NCI-H526 (cell line): ENCODE results near the gene ATP2C2.
"Not testable (repeated sequence)": the region's sequence is repeated elsewhere in the genome, so short reads cannot be mapped to it uniquely, and the experiment has no call there.

Experiments
- DNase-seq, 2 experiments: peaks; one replicate each; lab custom pipeline; 2025; lab: John Stamatoyannopoulos, UW

The ATP2C2 gene

DNA sequence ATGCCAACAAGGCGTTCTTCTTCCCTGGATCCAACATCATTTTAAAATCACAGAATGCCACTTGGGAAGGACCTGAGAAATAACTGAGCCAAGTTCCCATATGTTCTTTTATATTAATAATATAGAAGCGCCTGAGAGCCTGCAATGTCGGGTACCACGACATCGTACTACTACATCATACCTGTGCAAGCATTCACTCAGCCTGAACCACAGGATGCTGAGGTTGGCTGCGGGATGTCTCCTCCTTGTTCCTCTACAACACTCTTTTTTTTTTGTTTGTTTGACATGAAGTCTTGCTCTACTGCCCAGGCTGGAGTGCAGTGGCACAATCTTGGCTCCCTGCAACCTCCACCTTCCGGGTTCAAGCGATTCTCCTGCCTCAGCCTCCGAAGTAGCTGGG lies 2.1 kb upstream of the ATP2C2 start:
- no peak for DNase-seq

DNA sequence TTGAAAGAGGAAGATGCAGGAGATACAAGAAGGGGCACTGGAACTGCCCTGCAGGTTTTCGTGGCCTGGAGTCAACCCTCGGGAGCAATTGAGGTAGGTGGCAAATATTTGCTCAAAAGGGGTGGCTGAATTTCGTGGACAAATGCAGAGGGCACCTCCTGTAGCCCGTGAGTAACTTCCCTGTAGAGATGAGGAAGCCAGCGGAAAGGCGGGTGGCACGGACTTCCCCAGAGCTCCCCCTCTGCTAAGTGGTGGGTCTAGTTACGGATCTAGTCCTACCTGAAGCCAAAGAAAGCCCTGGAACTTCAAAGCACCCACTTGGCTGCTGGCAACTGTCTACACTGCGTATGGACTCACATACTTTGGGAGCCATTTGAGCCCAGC lies 1.0 kb upstream of the ATP2C2 start:
- DNase-seq, result no peak

DNA sequence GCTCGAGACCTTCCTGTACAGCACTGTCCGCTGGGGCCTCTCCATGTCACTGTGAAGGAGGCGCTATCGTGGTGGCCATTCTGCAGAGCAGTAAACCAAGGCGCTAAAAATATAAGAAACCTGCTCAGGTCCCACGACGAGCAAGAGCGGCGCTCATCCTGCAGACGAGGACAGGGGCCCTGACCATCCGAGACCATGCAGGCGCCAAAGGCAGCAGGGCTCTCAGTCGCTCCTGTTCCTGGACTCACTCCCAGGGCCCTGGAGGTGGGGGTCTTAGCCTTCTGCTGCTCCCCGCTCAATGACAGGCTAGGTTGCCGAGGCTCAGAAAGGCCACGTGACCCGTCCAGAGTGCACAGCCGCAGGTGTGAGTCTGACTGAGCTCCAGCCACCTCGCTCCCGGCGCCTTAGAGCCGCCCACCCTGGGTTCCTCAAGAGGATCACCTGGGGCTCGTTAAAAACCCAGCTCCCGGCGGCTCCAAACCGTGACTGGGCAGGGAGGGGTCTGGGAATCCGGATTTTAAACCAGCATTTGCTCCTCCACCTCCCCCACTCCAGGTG lies 509 bp upstream of the ATP2C2 start:
- DNase-seq, result peak; percentile 65 to 77

DNA sequence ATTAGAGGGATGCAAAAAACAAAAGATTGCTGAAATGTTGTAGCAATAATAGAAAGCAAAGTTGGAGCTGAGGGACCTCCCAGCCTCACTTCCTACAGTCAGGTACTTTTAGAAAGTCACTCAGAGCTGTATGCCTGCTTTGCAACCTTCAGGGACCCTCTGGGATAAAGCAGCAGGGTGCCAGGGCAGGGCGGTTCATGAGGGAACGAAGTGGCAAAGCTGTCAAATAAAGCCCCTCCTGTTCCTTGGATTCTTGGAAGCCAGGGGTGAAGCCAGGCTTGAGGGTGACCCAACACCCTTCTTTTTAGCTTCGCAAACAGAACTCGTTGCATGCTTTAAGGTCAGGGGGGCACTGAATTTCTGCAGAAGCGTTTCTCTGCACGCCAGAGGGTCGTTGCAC lies 767 bp downstream of the ATP2C2 start:
- no peak for DNase-seq

DNA sequence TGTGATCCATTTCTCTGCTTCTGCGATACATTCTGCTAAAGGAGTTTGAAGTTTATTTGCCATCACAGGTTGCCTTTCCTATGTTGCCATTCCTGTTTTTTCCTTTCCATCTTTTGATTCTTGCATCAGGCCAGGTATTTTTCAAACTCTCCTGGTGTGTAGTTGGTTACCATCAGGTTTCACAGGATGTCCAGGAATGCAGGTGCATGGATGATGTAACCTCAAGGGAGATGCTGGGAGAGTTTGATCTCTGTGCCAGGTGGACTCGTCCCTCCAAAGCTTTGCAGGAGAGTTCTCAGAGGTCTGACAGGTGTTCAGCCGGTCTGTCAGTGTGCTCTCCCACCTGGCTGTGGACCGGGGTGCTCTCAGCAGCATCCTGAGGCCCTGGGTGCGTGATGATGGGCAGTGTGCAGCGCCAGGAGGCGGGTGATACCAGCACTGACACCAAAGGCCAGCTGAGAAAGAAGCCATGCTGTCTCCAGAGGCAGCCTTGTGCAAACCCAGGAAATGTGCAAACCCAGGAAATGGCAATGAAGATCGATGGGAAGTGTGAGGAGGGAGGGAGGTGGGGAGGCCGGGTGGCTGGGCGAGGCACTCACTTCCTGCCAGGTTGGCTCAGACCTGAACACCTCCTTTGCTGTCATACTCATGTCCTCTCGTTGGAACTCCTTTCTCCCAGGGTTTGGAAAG lies 1.7 kb downstream of the ATP2C2 start:
- peak in 1 of 2 experiments; percentile 39 for DNase-seq

DNA sequence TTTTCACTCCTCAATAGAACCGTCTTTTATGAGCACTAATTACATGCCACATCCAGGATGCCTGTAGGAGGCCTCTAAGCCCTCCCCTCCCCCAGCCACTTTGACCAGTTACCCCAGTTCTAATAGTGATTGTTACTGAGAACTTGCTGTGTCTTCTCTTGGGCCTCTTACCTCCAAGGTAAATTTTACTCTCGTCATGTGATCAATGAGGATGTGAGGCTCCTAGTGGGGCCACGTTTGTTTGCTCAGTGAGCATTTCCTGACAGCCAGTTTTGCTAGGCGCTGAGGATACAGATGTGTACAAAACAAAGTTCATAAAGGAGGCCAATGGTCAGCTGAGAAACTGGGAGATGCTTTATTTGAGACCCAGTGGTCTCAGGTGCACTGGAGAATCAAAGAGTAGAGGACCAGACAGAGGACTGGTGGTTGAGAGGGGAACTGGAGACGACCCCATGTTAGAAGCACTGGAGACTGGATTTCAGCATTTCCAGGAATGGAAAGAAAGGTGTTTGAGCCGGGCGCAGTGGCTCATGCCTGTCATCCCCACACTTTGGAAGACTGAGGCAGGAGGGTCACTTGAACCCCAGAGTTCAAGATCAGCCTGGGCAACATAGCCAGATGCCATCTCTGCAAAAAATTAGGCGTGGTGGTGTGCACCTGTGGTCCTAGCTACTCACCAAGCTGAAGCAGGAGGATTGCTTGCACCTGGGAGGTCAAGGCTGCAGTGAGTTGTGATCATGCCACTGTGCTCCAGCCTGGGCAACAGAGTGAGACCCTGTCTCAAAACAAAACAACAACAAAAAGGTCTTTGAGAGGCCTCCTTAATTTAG lies 2.6 kb downstream of the ATP2C2 start:
- DNase-seq, result no peak

DNA sequence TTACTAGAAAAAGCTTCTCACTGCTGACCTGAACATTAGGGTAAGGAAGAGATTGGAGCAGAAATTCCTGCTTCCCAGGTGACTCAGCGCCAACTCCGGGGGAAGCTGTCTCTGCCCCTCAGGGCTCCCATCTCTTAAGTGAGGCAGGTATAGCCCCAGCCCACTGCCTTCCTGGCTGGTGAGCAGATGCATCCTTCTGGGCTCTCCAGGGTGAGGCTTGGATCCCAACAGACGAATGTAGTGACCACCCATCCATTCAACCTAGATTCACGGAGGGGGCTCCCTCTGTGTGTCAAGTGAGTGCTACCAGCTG lies 3.2 kb downstream of the ATP2C2 start:
- no peak for DNase-seq

DNA sequence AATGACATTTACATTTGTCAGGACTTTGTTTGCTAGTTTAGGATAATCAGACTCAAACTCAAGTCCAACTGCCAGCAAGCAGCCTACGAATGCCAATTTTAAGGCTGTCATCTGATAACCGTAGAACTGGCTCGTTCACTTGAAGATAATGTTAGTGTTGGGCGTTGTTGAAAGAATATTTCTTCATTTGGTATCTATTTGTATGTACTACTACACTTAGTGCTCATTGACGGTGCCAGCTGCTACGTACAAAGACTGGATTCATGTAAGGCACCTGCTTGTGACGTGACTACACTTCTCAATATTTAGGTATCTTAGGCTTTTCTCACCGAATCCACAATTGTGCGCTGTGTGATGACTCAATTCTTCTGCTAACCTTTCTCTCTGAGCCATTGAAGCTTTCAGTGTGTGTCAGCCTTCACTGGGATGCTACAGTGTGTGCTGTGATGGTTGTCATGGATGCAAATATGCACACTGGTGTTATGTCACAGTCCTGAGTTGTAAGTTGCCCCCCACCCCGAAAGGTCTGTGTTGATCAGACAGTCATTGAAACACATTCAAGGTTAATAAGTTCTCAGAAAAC lies 5.7 kb downstream of the ATP2C2 start:
- no peak for DNase-seq

DNA sequence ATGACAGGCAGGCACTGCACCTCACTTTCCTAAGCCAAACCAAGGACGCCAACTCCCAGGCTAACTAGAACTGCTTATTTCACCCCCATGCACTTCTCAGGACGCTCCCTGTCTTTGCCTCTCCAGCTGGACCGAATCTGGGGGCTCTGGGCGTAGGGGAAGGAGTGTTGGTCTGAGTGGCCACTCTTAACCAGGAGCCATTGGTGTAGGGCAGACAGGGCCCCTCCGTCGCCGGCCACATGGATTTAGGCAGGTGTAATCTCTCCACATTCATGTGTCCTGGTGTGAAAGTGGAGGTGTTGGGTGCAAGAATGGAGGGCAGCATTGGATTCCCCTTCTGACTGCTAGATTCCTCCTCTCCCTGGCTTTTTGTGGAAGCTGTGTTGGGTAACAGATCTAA lies 9.8 kb downstream of the ATP2C2 start:
- no peak for DNase-seq

DNA sequence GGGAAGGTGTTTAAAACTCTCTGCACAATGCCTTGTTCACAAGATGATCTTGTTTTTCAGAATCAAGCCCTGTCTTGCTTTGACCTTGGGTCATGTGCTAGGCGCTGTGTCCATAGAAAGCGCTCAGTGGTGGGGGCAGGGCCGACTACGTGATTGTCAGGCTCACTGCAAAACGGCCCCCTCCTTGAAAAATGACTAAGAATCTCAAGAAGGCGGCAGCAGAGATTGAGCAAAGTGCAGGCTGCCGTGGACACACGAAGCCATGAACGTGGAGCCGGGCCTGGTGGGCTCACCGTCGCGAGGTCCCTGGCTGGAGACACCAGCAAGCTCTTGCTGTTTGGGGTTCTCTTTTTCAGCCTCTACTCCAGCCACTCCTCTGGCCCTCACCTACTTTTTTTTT lies 10.2 kb downstream of the ATP2C2 start:
- no peak for DNase-seq

DNA sequence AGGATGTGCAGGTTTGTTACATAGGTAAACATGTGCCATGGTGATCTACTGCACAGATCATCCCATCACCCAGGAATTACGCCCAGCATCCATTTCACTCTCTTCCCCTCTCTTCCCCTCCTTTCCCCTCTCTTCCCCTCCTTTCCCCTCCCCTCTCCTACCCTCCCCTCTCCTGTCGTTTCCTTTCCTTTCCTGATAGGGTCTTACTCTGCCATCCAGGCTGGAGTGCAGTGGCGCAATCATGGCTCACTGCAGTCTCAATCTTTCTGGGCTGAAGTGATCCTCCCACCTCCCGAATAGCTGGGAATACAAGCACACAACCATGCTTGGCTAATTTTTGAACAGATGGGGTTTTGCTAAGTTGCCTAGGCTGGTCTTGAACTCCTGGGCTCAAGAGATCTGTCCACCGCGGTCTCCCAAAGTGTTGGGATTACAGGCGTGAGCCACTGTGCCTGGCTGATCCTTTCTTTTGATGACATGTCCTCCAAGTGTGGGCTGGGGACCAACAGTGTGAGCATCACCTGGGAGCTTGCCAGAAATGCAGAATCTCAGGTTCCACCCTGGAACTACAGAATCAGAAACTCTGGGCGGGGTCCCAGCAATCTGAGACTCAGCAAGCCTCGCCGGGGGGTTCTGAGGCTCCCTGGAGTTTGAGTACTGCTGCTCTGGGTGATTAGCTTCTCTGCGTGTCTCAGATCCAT lies 10.8 kb downstream of the ATP2C2 start:
- DNase-seq, result no peak

DNA sequence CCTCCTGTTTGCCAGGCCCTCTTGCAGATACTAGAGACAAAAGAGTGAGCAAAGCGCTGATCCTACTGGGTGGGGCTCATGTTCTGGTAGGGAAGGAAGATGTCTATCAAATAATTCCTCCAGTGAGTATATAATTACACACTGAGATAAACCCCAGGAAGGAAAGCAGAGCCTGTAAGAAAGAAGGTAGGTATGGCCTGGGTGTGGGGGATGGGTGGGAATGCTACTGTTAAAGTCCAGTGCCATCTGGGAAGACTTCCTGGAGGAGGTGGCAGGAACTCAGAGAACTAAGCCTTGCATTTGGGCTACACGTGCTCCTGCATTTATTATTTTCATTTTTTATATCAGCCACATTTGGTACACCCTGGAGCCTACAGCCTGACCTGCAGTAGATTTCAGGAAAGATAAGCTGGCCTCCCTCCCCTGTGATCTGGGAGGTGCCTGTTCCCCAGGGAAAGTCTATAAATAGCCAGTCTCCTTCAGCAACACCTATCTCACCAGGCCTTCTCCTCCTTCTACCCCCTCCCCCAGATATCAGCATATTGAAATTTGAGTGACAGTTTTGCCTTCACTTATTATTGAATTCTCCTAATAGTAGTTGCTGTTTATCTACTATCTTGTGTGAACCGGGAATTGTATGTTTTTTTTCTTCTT lies 11.5 kb downstream of the ATP2C2 start:
- peak; percentile 40 to 70 for DNase-seq

DNA sequence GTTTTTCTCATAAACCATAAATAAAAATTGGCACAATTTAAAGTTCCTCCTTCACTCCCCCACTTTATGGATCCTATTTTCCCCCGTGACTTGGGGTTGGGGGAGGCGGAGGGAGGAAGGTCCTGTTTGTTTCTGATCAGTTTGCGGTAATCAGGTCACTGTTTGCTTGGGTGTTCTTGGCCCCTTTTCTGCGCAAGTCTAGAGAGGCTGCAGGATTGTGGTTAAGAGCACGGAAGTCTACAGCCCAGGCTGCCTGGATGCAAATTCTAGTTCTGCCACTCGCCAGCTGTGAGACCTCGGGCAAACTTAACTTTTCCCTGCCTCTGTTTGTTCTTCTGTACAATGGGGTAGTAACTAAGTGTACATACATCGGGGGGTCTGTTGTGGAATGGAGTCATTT lies 12.1 kb downstream of the ATP2C2 start:
- DNase-seq, result peak in 1 of 2 experiments; percentile 26

DNA sequence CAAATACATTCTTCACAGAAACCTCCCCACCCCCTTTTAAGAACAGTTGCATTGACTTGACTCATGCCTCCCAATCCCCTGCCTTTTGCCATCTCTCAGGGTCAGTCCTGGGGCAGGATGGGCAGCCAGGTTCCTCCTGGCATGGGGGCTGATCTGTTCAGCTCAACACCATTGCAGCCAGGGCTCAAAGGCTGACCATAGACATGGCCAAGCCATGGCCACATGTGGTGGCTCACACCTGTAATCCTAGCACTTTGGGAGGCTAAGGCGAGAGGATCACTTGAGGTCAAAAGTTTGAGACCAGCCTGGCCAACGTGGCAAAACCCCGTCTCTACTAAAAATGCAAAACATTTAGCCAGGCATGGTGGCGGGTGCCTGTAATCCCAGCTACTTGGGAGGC lies 14.1 kb downstream of the ATP2C2 start:
- no peak for DNase-seq

DNA sequence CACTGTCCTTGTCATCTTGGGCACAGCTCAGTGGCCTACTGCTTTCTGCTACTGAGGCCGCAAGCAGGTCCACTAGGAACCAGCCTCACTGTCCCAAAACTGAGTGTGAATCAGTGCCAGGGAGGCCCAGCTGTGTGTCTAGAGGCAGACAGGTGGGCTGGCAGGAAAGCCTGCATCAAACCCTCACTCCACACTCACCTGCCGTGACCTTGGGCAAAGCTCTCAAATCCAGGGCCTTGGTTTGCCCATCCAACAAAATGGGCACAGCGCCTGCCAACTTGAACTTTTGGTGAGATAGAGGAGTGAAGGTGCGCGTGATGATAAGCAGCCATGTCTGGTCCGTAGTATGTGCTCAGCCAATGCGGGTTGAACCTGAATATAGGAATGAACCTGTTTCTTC lies 14.8 kb downstream of the ATP2C2 start:
- no peak for DNase-seq

DNA sequence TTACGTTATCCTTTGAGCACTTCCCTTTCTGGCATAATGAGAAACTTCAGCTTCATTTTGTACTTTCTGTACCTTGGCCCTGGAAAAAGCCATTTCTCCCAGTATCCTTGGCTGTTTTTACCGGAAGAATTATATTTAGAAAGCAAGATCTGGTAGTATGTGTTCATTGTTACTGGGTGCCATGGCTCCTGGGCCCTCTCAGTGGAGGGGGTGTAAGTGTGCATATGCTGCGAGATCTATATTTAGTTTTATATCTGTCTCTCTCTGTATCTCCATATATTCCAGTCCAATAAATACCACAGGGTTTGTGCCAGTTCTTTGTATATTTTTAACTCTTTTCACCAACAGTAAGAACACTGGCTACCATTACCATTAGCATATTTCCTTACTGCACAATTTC lies 17.7 kb downstream of the ATP2C2 start:
- DNase-seq, result no peak

DNA sequence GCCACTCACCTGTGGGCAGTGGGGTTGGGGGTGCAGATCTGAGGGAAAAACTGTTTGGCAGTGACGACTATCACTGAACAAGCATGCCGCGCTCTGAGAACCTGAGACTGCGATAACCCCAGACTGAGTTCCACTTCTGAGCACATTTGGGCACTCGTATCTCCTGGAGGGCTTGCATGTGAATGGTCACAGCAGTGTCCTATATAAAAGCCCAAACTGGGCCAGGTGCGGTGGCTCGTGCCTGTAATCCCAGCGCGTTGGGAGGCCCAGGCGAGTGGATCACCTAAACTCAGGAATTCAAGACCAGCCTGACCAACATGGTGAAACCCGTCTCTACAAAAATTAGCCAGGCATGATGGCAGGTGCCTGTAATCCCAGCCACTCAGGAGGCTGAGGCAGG lies 18.7 kb downstream of the ATP2C2 start:
- no peak for DNase-seq

DNA sequence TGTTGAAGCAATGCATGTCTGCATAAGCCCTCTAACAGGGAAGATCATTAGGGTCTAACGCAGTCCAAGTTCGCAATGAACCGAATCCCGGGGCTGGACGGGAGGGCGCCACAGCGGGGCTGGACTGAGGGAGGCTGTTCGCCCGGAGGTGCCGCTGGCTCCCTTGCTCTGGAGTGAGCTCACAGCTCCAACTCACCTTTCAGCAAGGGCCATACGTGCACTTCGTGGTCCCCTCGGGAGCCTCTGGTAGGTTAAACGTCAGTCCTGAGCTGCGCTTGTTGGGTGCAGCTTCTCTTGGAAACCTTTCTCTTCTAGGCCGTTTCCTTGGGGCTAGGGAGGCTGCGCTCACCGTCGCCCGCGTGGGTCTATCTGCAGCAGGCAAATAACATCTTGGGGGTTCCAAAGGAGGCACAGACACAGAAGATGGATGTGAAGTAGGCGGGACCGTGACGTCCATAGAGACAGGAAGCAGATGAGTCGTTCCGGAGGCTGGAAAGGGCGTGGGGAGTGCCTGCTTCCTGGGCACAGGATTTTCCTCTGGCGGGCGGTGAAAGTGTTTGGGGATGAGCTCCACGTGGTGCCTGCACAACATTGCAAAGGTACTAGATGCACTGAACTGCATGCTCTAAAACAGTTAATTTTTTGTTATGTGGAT lies 21.9 kb downstream of the ATP2C2 start:
- no peak for DNase-seq

DNA sequence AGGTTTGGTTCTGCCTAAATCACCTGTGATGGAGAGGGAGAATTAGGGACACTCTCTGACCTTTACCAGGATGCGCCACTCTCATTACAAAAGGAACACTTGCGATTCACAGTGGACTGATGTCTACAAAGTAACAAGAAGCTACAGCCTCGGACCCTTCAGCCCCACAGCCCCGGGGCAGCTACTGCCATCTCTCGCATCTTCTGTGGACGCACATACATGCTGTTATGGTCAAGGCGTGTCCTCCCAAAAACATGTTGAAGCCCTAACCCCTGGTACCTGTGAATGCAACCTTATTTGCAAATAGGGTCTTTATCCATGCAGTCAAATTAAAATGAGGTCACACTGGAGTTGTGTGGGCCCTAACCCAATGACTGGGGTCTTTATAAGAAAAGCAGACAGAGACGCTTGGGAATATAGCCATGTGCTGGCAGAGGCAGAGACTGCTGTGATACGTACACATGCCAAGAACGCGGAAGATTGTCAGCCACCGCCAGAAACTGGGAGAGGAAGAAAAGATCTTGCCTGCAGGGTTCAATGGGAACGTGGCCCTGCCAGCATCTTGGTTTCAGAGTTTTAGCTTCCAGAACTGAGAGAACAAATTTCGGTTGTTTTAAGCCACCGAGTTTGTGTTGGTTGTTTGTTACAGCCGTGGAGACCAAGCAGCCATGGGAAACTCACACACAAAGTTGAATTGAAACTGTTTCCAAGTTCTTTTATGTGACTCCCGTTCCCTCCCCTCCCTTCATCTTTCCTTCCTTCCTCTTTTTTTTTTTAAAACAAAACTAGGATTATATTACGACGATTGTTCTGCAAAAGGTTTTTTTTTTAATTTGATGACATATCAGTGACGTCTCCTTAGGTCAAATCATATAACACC lies 23.1 kb downstream of the ATP2C2 start:
- no peak for DNase-seq

DNA sequence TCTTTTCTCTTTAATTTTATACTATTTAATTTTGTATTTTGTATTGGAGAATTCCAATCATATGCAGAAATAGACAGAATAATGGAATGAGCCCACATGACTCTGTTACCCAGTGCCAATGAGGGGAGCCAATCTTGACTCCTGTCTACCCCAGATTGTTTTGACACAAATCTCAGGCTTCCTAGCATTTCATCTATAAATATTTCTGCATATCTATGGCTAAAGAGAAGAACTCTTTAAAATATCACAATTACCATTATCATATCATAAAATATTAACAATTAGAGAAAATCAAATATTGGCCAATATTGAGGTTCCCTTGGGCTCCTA lies 23.7 kb downstream of the ATP2C2 start:
- DNase-seq, result no peak

DNA sequence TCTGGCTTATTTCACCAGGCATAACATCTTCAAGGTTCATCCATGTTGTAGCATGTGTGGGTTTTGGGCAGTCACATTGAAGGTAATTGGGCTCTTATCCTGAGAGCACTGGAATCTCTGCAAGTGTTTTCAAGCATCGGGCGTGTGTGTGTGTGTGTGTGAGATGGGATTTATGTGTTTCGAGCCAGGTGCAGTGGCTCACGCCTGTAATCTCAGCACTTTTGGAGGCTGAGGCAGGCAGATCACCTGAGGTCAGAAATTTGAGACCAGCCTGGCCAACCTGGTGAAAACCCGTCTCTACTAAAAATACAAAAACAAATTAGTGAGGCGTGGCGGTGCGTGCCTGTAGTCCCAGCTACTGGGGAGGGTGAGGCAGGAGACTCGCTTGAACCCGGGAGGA lies 27.7 kb downstream of the ATP2C2 start:
- DNase-seq, result not testable (repeated sequence)
